ENCODE data around the gene RAD51B. TPM values are rescaled to one million over a fixed set of nuclear protein-coding genes. Genes with fewer than 3 reads are reported as not detected.

Gene RAD51B
- total RNA-seq, 1 experiment from 2014 or later = 23.3 TPM

GRCh38 chr14:68013326-68013725 lies 193.7 kb downstream of the RAD51B start:
- H3K4me3 ChIP-seq (ENCODE audit: low read depth, low read length, poor library complexity, severe bottlenecking) = no peak overlapping the region
- ChIA-PET POLR2A (ENCODE audit: low non-redundant PET) (no interaction called here), CTCF (no interaction called here)
- no peaks in the 10 kb centered on the region for H3K9me3 ChIP-seq (ENCODE audit: low read depth, low read length, poor library complexity, severe bottlenecking)
- no TSS peak for BruUV-seq (replicated peaks)
- H3K27me3 ChIP-seq (replicated peaks; ENCODE audit: insufficient read depth, low read depth, low read length, poor library complexity) = no peaks in the 10 kb centered on the region
- H3K36me3 ChIP-seq (ENCODE audit: insufficient read depth, low read length, poor library complexity, severe bottlenecking) = no peaks in the 10 kb centered on the region
- no peak for TF ChIP-seq CTCF (conservative IDR thresholded peaks at IDR 0.05; ENCODE audit: low read depth, low read length)
- peaks cover 5% of the 10 kb centered on the region for H3K4me1 ChIP-seq (ENCODE audit: insufficient read depth, low read length, poor library complexity, severe bottlenecking)
- intact Hi-C loops (cut with micrococcal nuclease; ENCODE audit: unreplicated experiment) = no loop called here
- no peak overlapping the region for H3K27ac ChIP-seq (ENCODE audit: low read depth, low read length, poor library complexity, severe bottlenecking)
- DNase-seq (ENCODE audit: low spot score) = no peak

GRCh38 chr14:68014771-68015170 lies 195.2 kb downstream of the RAD51B start:
- Histone ChIP-seq H3K36me3 (ENCODE audit: insufficient read depth, low read length, poor library complexity, severe bottlenecking) (no peaks in the 10 kb centered on the region), H3K27ac (ENCODE audit: low read depth, low read length, poor library complexity, severe bottlenecking) (no peak overlapping the region), H3K27me3 (replicated peaks; ENCODE audit: insufficient read depth, low read depth, low read length, poor library complexity) (no peaks in the 10 kb centered on the region), H3K4me1 (ENCODE audit: insufficient read depth, low read length, poor library complexity, severe bottlenecking) (peaks cover 14% of the 10 kb centered on the region), H3K4me3 (ENCODE audit: low read depth, low read length, poor library complexity, severe bottlenecking) (no peak overlapping the region), H3K9me3 (ENCODE audit: low read depth, low read length, poor library complexity, severe bottlenecking) (no peaks in the 10 kb centered on the region)
- DNase-seq (ENCODE audit: low spot score) = no peak
- intact Hi-C loops (cut with micrococcal nuclease; ENCODE audit: unreplicated experiment) = no loop called here
- BruUV-seq (replicated peaks) = no TSS peak
- TF ChIP-seq EZH2 (IDR thresholded peaks at IDR 0.05; ENCODE audit: borderline replicate concordance, low read depth, low read length, poor library complexity, severe bottlenecking) (no peak), CTCF (conservative IDR thresholded peaks at IDR 0.05; ENCODE audit: low read depth, low read length) (no peak)
- ChIA-PET POLR2A (ENCODE audit: low non-redundant PET) (no interaction called here), CTCF (no interaction called here)

DNA sequence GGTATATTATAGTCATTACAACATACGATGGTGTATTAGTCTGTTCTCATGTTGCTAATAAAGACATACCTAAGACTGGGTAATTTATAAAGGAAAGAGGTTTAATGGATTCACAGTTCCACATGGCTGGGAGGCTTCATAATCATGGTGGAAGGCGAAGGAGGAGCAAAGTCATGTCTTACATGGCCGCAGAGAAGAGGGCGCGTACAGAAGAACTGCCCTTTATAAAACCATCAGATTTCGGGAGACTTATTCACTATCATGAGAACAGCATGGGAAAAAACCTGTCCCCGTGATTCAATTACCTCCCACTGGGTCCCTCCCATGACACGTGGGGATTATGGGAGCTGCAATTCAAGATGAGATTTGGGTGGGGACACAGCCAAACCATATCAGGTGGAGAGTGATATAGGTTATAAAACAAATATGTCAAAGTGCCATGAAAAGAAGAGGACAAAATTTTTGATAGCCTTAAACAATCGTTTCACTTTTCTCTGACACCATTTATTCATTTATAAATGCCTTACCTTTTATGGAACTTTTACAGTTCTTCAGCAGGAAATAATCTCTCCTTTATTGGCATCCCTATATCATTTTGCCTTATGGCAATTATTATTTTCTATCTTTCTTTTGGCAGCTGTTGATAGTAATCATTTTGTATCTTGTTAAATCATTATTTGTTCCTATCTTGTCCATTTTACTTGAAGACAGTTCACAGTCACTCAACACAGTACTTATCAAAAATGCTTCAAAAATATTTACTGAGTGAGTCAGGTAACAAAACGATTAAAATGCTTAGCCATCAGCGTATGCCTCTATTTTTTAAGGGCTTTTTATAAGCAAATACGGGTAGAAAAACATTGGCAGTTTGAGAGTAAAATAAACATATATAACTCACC lies 196.0 kb downstream of the RAD51B start:
- DNase-seq (ENCODE audit: low spot score) = no peak
- no TSS peak for BruUV-seq (replicated peaks)
- Histone ChIP-seq H3K9me3 (ENCODE audit: low read depth, low read length, poor library complexity, severe bottlenecking) (no peaks in the 10 kb centered on the region), H3K27me3 (replicated peaks; ENCODE audit: insufficient read depth, low read depth, low read length, poor library complexity) (no peaks in the 10 kb centered on the region), H3K36me3 (ENCODE audit: insufficient read depth, low read length, poor library complexity, severe bottlenecking) (no peaks in the 10 kb centered on the region), H3K4me1 (ENCODE audit: insufficient read depth, low read length, poor library complexity, severe bottlenecking) (peaks cover 14% of the 10 kb centered on the region), H3K4me3 (ENCODE audit: low read depth, low read length, poor library complexity, severe bottlenecking) (no peak overlapping the region), H3K27ac (ENCODE audit: low read depth, low read length, poor library complexity, severe bottlenecking) (no peak overlapping the region)
- intact Hi-C loops (cut with micrococcal nuclease; ENCODE audit: unreplicated experiment) = no loop called here
- no peak for TF ChIP-seq EZH2 (IDR thresholded peaks at IDR 0.05; ENCODE audit: borderline replicate concordance, low read depth, low read length, poor library complexity, severe bottlenecking)
- CTCF ChIA-PET = interaction anchor here (0.6 kb wide), 1 partner anchor 776 kb away, joined by 3 read pairs; no protein-coding TSS in a partner anchor
- POLR2A ChIA-PET (ENCODE audit: low non-redundant PET) = no interaction called here

Measured in A673 (cell line).